Measurements from ENCODE around the gene CLCN2. TPM values are rescaled to one million over a fixed set of nuclear protein-coding genes. Genes with fewer than 3 reads are reported as not detected.
A peak's percentile ranks its signal among the peaks of the same experiment; 100 is the strongest.

CLCN2 gene
- total RNA-seq, 4 donors from 2014 or later = 13.7 to 246 (median 73.1) TPM

- Histone ChIP-seq H3K9me3 (no peaks in the 10 kb centered on the region), H3K36me3 (peaks cover 0 to 22% (median 5%) of the 10 kb centered on the region in 4 donors), H3K27ac (peak overlapping the region; percentile 94 to 99 (median 97)), H3K27me3 (no peaks in the 10 kb centered on the region), H3K4me1 (peaks cover 12 to 28% (median 24%) of the 10 kb centered on the region in 4 donors), H3K4me3 (peak overlapping the region; percentile 70 to 95 (median 82))
- DNase-seq = no peak
- TF ChIP-seq POLR2AphosphoS5 (IDR thresholded peaks at IDR 0.05) (peak; percentile 29 to 56 (median 48)), CTCF (IDR thresholded peaks at IDR 0.05) (no peak)
- intact Hi-C loops (cut with DNase I; ENCODE audit: low total_unique reads) (no loop called here), in situ Hi-C loops (cut with MboI; ENCODE audit: low pct_ligation_motif_present in 1 of 4, low pct_unique_long_range_greater_than_20kb in 1 of 4, low sequenced_read_pairs in 3 of 4) (no loop called here)
- 0 to 17% methylated on average over 4 to 15 of the region's 17 CpGs for WGBS, 2 donors (ENCODE audit: low coverage in 1 of 2)
Measured at GRCh38 chr3:184336547-184337398, 24.6 kb downstream of the CLCN2 start.

DNA sequence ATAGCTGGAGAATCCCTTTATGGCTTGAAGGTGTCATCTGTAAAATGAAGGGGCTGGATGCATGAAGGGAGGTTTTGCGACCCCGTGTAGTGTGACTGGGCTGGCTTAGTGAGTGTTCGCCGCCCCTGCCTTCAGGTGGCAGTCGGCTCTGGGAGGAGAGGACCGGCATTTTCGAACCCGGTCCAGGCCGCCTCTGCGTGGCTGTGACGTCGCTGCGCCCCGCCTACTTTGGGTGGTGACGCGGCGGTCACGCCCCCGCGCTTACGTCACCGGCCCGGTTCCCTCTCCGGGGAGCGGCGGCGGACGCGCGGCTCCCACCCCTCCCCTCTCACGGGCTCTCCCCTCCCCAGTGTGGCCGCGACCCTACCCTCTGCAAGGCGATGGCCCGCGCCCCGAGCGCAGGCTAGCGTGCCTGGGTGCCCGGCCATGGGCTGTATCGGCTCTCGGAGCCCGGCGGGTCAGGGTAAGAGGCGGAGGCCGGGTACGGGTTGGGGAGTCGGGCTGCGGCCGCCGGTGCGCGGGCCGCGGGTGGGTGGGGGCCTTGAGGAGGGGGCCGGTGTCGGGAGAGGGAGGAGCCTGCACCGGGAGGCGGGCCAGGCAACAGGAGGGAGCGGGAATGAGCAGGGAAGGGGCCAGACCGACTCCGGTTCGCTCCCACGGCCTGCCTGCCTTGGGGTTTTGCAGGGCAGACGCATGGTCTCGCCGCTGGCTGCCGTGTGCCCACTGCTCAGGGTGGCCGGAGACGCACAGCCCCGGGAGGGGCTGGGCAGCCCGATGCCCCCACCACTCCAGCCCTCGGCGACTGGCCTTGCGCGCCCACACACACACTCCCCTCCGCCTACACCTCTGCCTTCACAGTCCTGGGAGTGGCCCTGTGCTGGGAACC is 25.5 kb downstream of the CLCN2 start:
- H3K9me3 ChIP-seq = no peaks in the 10 kb centered on the region
- TF ChIP-seq POLR2A (IDR thresholded peaks at IDR 0.05) (peak; percentile 81), EP300 (IDR thresholded peaks at IDR 0.05; ENCODE audit: low read depth) (peak; percentile 8), CTCF (IDR thresholded peaks at IDR 0.05) (no peak), POLR2AphosphoS5 (IDR thresholded peaks at IDR 0.05) (peak; percentile 96 to 98 (median 96))
- WGBS, 2 donors (ENCODE audit: low coverage in 1 of 2) = 0% methylated on average over 6 to 60 of the region's 77 CpGs
- intact Hi-C loops (cut with DNase I; ENCODE audit: low total_unique reads) = no loop called here
- no peaks in the 10 kb centered on the region for H3K27me3 ChIP-seq
- DNase-seq = peak; percentile 92
- peak overlapping the region; percentile 94 to 99 (median 97) for H3K27ac ChIP-seq
- H3K4me3 ChIP-seq = peak overlapping the region; percentile 70 to 95 (median 82)
- in situ Hi-C loops (cut with MboI; ENCODE audit: low pct_ligation_motif_present in 1 of 4, low pct_unique_long_range_greater_than_20kb in 1 of 4, low sequenced_read_pairs in 3 of 4) = no loop called here
- peaks cover 12 to 28% (median 24%) of the 10 kb centered on the region in 4 donors for H3K4me1 ChIP-seq
- peaks cover 0 to 30% (median 9%) of the 10 kb centered on the region in 4 donors for H3K36me3 ChIP-seq

- H3K27me3 ChIP-seq = no peaks in the 10 kb centered on the region
- peaks cover 0 to 36% (median 12%) of the 10 kb centered on the region in 4 donors for H3K36me3 ChIP-seq
- DNase-seq = no peak
- H3K4me3 ChIP-seq = peak overlapping the region in 2 of 4 donors; percentile 75 to 88
- TF ChIP-seq CTCF (IDR thresholded peaks at IDR 0.05) = no peak
- no peak for TF ChIP-seq POLR2A (IDR thresholded peaks at IDR 0.05)
- TF ChIP-seq EP300 (IDR thresholded peaks at IDR 0.05; ENCODE audit: low read depth) = no peak
- no peak for TF ChIP-seq POLR2AphosphoS5 (IDR thresholded peaks at IDR 0.05)
- in situ Hi-C loops (cut with MboI; ENCODE audit: low pct_ligation_motif_present in 1 of 4, low pct_unique_long_range_greater_than_20kb in 1 of 4, low sequenced_read_pairs in 3 of 4) = no loop called here
- H3K9me3 ChIP-seq = no peaks in the 10 kb centered on the region
- WGBS, 2 donors (ENCODE audit: low coverage in 1 of 2) = 47 to 52% methylated on average over 2 to 4 of the region's 4 CpGs
- intact Hi-C loops (cut with DNase I; ENCODE audit: low total_unique reads) = no loop called here
- H3K27ac ChIP-seq = peak overlapping the region; percentile 94 to 99 (median 97)
- peaks cover 12 to 28% (median 24%) of the 10 kb centered on the region in 4 donors for H3K4me1 ChIP-seq
Measured at GRCh38 chr3:184335291-184335660, 26.1 kb downstream of the CLCN2 start.
